ENCODE results near the gene PLEKHJ1.

DNA sequence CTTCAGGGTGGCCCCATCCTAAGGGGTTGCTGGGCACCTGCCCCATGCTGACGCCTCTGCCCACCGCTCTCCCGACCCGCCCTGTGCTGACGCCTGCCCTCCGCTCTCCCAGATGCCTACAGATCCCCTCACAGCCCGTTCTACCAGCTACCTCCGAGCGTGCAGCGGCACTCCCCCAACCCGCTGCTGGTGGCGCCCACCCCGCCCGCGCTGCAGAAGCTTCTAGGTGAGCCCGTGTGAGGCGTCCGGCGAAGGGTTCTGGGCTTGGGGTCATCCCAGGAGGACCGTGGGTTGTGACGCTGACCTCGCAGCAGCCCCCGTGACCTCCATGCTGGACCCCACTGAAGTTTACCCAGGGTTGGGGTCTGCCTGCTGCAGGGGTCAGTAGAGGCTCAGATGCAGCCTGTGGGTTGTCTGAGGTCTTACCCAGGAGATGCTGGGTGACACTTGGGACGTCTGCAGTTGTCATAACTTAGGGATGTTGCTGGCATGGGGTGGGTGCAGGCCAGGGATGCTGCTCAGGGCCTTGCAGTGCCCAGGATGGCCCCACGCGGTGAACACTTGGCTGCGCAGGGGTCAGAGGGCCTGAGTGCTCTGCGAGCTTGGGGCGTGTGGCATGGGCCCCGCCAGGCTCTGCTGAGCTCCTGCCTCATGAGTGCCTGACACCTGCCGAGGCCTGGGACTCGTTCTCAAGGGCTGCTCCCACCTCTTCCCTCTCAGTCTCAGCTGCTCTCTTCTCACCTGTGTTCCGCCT lies 25.0 kb downstream of the PLEKHJ1 start:
- no peak for TF ChIP-seq EZH2 (IDR thresholded peaks at IDR 0.05; ENCODE audit: insufficient read depth, low read length)
- TF ChIP-seq, protein P1, sequence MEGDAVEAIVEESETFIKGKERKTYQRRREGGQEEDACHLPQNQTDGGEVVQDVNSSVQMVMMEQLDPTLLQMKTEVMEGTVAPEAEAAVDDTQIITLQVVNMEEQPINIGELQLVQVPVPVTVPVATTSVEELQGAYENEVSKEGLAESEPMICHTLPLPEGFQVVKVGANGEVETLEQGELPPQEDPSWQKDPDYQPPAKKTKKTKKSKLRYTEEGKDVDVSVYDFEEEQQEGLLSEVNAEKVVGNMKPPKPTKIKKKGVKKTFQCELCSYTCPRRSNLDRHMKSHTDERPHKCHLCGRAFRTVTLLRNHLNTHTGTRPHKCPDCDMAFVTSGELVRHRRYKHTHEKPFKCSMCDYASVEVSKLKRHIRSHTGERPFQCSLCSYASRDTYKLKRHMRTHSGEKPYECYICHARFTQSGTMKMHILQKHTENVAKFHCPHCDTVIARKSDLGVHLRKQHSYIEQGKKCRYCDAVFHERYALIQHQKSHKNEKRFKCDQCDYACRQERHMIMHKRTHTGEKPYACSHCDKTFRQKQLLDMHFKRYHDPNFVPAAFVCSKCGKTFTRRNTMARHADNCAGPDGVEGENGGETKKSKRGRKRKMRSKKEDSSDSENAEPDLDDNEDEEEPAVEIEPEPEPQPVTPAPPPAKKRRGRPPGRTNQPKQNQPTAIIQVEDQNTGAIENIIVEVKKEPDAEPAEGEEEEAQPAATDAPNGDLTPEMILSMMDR (IDR thresholded peaks at IDR 0.05; ENCODE audit: insufficient read depth, low read depth, low read length): no peak

Data from astrocyte (in vitro differentiated cells and primary cell).